Bronchial smooth muscle cell (primary cell): ENCODE data around the gene C19orf81. TPM values are rescaled to one million over a fixed set of nuclear protein-coding genes. Genes with fewer than 3 reads are reported as not detected.

Experiments
- total RNA-seq: library from RNA; depleted of rRNA; stranded (reverse); fragments of >200 nt; gene quantifications from 2 replicates; pipeline ENCODE4 v1.2.1, GENCODE V29; 2014

C19orf81 gene
- not detected in 2 replicates for total RNA-seq

DNA sequence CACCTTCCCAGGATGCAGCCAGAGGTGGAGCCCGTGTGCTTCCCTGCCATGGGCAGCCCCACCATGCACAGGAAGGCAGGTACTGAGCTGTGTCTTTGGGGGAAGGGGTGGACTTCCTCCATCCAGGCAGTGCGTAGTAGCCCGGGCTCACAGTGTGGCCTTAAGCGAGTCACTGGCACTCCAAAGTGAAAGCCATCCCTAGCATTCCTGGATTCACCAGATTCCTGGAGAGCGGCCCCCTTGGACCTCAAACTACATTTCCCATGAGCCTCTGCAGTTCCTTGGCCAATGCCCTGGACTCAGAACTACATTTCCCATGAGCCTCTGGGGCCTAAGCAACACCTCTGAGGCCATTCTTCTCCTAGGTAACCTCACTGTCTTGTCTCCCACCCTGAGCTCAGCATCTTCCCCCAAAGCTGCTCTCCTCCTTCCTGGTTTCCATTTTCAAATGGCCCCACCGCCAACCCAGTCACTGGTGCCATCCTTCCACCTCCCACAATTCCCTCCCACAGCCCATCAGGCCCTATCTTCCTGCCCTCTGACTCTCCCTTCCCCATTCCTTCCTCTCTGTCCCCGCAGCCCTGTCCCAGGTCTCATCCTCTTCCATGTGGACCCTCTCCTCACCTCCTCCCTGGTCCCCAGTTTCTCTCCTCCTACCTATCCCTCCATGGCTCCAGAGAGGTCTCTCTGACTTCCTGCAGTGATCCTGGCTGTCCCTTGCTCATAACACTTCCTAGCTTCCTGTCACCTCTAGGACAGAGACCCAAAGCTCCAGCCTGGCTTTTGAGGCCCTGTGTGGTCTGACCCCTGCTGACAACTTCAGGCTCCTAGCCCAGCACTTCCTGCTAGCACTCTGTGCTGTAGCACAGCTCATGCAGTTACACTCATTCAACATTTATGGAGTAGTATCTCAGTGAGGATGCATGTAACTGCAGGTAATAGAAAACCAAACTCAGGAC lies at the start of gene C19orf81:
C19orf81 (plus strand) TSS at position 13 of the 959 bp plus-strand sequence; CDS start at position 13, 0 bp downstream.

DNA sequence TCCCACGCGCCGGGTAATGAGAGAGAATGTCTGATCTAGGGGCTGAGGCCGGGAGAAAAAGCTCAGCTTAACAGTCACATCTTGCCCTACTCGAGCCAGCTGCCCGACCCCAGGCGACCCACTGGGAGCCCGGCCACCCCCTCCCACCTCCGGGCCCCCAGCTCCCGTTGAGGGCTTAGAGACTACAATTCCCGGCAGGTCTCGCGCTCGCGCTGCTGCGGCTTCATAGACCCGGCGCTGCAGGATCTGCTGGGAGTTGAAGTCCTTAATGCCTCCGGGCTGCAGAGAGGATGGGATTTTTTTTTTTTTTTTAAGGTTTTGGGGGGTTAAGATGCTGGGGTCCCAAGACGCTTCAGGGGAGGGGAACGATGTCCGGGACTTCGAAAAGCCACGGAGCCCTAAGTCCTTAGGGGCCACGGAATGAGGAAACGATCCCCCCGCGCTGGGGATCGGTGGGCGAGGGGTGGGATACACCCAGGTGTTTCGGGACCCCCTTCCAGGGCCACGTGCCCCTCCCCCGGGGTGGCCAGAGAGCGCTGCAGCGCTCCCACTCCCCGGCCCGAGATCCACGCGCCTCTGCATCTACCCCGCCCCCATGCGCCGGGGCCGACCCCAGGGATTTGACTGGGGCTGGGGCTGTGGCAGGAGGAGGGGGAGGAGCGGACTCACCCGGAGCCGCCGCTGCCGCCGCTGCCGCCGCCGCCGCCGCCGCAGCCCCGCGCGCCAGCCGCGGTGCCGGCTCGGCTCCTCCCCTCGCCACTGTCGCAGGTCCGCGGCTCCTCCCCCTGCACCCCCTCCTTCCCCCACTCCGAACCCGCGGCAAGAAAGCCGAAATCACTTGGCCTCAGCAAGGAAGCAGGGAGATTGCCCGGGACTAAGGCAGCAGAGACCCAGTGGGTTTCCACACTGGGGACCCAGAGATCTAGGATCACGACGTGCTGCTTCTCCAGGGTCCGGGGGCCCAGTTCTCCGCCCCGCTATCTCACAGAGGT lies 9.8 kb upstream of the C19orf81 start, which contains the start of gene SYT3:
SYT3 (minus strand) TSS at position 761 of the 992 bp plus-strand sequence. CDS start 2,470 bp downstream, outside the sequence.

Other genes with a start within 250 kb of the C19orf81 start
- not detected in 2 replicates for gene SPIB, start 230.5 kb upstream of the C19orf81 start, total RNA-seq
- under 0.01 TPM in 2 replicates for gene MYBPC2, start 216.6 kb upstream of the C19orf81 start, total RNA-seq
- gene EMC10, start 172.9 kb upstream of the C19orf81 start, total RNA-seq, result 32.5 and 38.9 TPM in 2 replicates
- 0.26 and 0.47 TPM in 2 replicates for gene GARIN5A, start 172.6 kb upstream of the C19orf81 start, total RNA-seq
- gene JOSD2, start 138.3 kb upstream of the C19orf81 start, total RNA-seq, result 49.2 and 52.6 TPM in 2 replicates
- not detected in 2 replicates for gene ASPDH, start 135.5 kb upstream of the C19orf81 start, total RNA-seq
- under 0.01 and 0.94 TPM in 2 replicates for gene LRRC4B, start 81.0 kb upstream of the C19orf81 start, total RNA-seq
- gene SYT3, start 9.6 kb upstream of the C19orf81 start, total RNA-seq, result not detected in 2 replicates
- gene SHANK1, start 70.4 kb downstream of the C19orf81 start, total RNA-seq, result 0.60 and 3.3 TPM in 2 replicates
- gene CLEC11A, start 73.9 kb downstream of the C19orf81 start, total RNA-seq, result 21.3 and 46.3 TPM in 2 replicates
- not detected in 2 replicates for gene GPR32, start 121.0 kb downstream of the C19orf81 start, total RNA-seq
- gene ACP4, start 141.0 kb downstream of the C19orf81 start, total RNA-seq, result not detected in 2 replicates
- gene KLK1, start 174.3 kb downstream of the C19orf81 start, total RNA-seq, result not detected in 2 replicates
- gene KLK15, start 184.1 kb downstream of the C19orf81 start, total RNA-seq, result 0.09 TPM in 1 of 2 replicates, not detected in the other
- 0.09 TPM in 1 of 2 replicates, not detected in the other for gene KLK3, start 205.5 kb downstream of the C19orf81 start, total RNA-seq
- gene KLK2, start 224.0 kb downstream of the C19orf81 start, total RNA-seq, result not detected in 2 replicates